ENCODE results near the gene PDE8A. TPM values are rescaled to one million over a fixed set of nuclear protein-coding genes. Genes with fewer than 3 reads are reported as not detected.

The PDE8A gene
- total and polyA plus RNA-seq, 2 donors (not counting 3 experiments of a cell fraction or from before 2014, with no cell fraction given) = 21.3 to 45.7 TPM

- no peak overlapping the region for H3K27ac ChIP-seq (ENCODE audit: insufficient read depth, low read depth, low read length)
- FAIRE-seq (no peak), DNase-seq (ENCODE audit: low read depth, low spot score) (no peak)
- H3K36me3 ChIP-seq (ENCODE audit: control insufficient read depth in 2 of 2, extremely low read depth in 1 of 2, insufficient read depth in 2 of 2, low read length in 2 of 2) = no peaks in the 10 kb centered on the region
- dilution Hi-C loops (cut with MboI; ENCODE audit: extremely low pct_ligation_motif_present, low sequenced_read_pairs) (no loop called here), intact Hi-C loops (cut with micrococcal nuclease) (no loop called here)
- no peaks in the 10 kb centered on the region for H3K27me3 ChIP-seq (ENCODE audit: control insufficient read depth in 2 of 2, insufficient read depth in 2 of 2, low read length in 2 of 2)
- no peaks in the 10 kb centered on the region for H4K20me1 ChIP-seq (replicated peaks; ENCODE audit: control insufficient read depth, extremely low read depth, insufficient read depth, low read length)
- no peak overlapping the region for H3K4me2 ChIP-seq (ENCODE audit: insufficient read depth, low read length)
- no peak overlapping the region for H3K9ac ChIP-seq (replicated peaks; ENCODE audit: extremely low read depth, insufficient read depth, low read length)
- no peaks in the 10 kb centered on the region for H3K9me3 ChIP-seq (replicated peaks; ENCODE audit: control insufficient read depth, insufficient read depth, low read length)
- no peak overlapping the region for H3K4me3 ChIP-seq (replicated peaks in 1 of 3; ENCODE audit: insufficient read depth in 1 of 3, low read depth in 1 of 3, low read length in 3 of 3)
- H3K4me1 ChIP-seq (ENCODE audit: control insufficient read depth, extremely low read depth, insufficient read depth, low read length) = no peaks in the 10 kb centered on the region
- no peaks in the 10 kb centered on the region for H3K9me1 ChIP-seq (replicated peaks; ENCODE audit: control insufficient read depth, extremely low read depth, insufficient read depth, low read length)
- TF ChIP-seq, protein P1, sequence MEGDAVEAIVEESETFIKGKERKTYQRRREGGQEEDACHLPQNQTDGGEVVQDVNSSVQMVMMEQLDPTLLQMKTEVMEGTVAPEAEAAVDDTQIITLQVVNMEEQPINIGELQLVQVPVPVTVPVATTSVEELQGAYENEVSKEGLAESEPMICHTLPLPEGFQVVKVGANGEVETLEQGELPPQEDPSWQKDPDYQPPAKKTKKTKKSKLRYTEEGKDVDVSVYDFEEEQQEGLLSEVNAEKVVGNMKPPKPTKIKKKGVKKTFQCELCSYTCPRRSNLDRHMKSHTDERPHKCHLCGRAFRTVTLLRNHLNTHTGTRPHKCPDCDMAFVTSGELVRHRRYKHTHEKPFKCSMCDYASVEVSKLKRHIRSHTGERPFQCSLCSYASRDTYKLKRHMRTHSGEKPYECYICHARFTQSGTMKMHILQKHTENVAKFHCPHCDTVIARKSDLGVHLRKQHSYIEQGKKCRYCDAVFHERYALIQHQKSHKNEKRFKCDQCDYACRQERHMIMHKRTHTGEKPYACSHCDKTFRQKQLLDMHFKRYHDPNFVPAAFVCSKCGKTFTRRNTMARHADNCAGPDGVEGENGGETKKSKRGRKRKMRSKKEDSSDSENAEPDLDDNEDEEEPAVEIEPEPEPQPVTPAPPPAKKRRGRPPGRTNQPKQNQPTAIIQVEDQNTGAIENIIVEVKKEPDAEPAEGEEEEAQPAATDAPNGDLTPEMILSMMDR (IDR thresholded peaks at IDR 0.05; ENCODE audit: extremely low read depth in 1 of 2, insufficient read depth in 1 of 2, low read depth in 1 of 2, low read length in 2 of 2) = peak; percentile 5 to 26
- TF ChIP-seq MAX (IDR thresholded peaks at IDR 0.05; ENCODE audit: insufficient read depth, insufficient read length) = no peak
- TF ChIP-seq MYC (IDR thresholded peaks at IDR 0.05; ENCODE audit: low read depth, low read length) = no peak
- TF ChIP-seq FOS (IDR thresholded peaks at IDR 0.05; ENCODE audit: borderline replicate concordance, insufficient read depth, low read length) = no peak
- no peak for TF ChIP-seq GATA2 (IDR thresholded peaks at IDR 0.05; ENCODE audit: insufficient read depth, insufficient read length, low read depth, low read length)
- no peak for TF ChIP-seq POLR2A (IDR thresholded peaks at IDR 0.05; ENCODE audit: low read depth, low read length)
- H3K79me2 ChIP-seq (ENCODE audit: control insufficient read depth, insufficient read depth, low read length) = no peaks in the 10 kb centered on the region
- BruUV-seq (replicated peaks) = no TSS peak
- no peak overlapping the region for H2AFZ ChIP-seq (ENCODE audit: low read depth, low read length)
- ChIA-PET CTCF (interaction anchor here (0.7 to 1.7 kb wide), 5 partner anchors 9 to 347 kb away, joined by 3 to 12 read pairs (median 4); no protein-coding TSS in a partner anchor), POLR2A (no interaction called here)
Measured at GRCh38 chr15:84934942-84935729, 46.5 kb upstream of the PDE8A start.
